Measurements from ENCODE around the gene NOP53. TPM values are rescaled to one million over a fixed set of nuclear protein-coding genes. Genes with fewer than 3 reads are reported as not detected.
A peak's percentile ranks its signal among the peaks of the same experiment; 100 is the strongest.
"Not testable (repeated sequence)": the region's sequence is repeated elsewhere in the genome, so short reads cannot be mapped to it uniquely, and the experiment has no call there.

The NOP53 gene
- total and polyA plus RNA-seq, 8 donors: 297 to 576 (median 392) TPM

- intact Hi-C loops (cut with DNase I): no loop called here
- TF ChIP-seq, protein P1, sequence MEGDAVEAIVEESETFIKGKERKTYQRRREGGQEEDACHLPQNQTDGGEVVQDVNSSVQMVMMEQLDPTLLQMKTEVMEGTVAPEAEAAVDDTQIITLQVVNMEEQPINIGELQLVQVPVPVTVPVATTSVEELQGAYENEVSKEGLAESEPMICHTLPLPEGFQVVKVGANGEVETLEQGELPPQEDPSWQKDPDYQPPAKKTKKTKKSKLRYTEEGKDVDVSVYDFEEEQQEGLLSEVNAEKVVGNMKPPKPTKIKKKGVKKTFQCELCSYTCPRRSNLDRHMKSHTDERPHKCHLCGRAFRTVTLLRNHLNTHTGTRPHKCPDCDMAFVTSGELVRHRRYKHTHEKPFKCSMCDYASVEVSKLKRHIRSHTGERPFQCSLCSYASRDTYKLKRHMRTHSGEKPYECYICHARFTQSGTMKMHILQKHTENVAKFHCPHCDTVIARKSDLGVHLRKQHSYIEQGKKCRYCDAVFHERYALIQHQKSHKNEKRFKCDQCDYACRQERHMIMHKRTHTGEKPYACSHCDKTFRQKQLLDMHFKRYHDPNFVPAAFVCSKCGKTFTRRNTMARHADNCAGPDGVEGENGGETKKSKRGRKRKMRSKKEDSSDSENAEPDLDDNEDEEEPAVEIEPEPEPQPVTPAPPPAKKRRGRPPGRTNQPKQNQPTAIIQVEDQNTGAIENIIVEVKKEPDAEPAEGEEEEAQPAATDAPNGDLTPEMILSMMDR (IDR thresholded peaks at IDR 0.05): no peak
- no peaks in the 10 kb centered on the region for H3K4me1 ChIP-seq
- H3K27me3 ChIP-seq: no peaks in the 10 kb centered on the region
- FAIRE-seq (no peak), ATAC-seq (no peak), DNase-seq (no peak)
- WGBS, 2 donors: 60 to 64% methylated on average over 3 of the region's 3 CpGs
- H3K36me3 ChIP-seq: no peaks in the 10 kb centered on the region
- no peak overlapping the region for H3K27ac ChIP-seq
- H3K9me3 ChIP-seq: no peaks in the 10 kb centered on the region
- no peak overlapping the region for H3K4me3 ChIP-seq
Observed at GRCh38 chr19:47769534-47769933, 24.2 kb downstream of the NOP53 start.

- ATAC-seq; H3K4me3 ChIP-seq; FAIRE-seq; intact Hi-C loops (cut with DNase I); H3K36me3 ChIP-seq; H3K27ac ChIP-seq; H3K27me3 ChIP-seq; DNase-seq; H3K9me3 ChIP-seq; H3K4me1 ChIP-seq: not testable (repeated sequence)
- WGBS, 2 donors: 81 to 82% methylated on average over 6 of the region's 6 CpGs
Observed at GRCh38 chr19:47771291-47771690, 25.9 kb downstream of the NOP53 start.

DNA sequence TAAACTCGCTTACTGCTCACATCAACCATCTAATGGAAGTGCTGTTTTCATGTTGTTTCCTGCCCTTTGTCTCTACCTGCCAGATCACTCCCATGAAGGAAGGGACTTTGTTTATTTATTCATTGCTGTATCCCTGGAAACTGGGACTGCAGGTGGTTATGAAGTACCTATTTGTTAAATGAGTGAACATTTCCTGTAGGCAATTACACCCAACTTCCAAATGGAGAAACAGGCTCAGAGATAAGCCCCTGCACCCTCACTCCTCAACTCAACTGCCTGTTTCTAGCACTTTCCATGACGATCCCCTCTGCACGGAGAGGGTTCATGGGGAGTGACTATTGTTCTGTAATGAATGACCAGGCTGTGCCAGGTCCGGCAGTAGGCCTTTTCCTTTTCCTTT lies 31.2 kb downstream of the NOP53 start:
- Histone ChIP-seq H3K9me3 (no peaks in the 10 kb centered on the region), H3K4me1 (peaks cover 0 to 23% (median 0%) of the 10 kb centered on the region in 3 donors), H3K27me3 (no peaks in the 10 kb centered on the region), H3K27ac (peak overlapping the region in 3 of 4 donors; percentile 46 to 98 (median 98)), H3K36me3 (no peaks in the 10 kb centered on the region), H3K4me3 (no peak overlapping the region)
- intact Hi-C loops (cut with DNase I): no loop called here
- 52 to 58% methylated on average over 4 of the region's 4 CpGs for WGBS, 2 donors
- peak in 3 of 4 donors; percentile 1 to 37 (median 27) for ATAC-seq
- no peak for DNase-seq
- TF ChIP-seq, protein P1 (IDR thresholded peaks at IDR 0.05): no peak
- peak; percentile 61 for FAIRE-seq

- Histone ChIP-seq H3K4me1 (peaks cover 0 to 23% (median 5%) of the 10 kb centered on the region in 3 donors), H3K27ac (peak overlapping the region; percentile 97 to 99 (median 98)), H3K4me3 (peak overlapping the region; percentile 74 to 89 (median 83))
- WGBS, 2 donors: 58 to 61% methylated on average over 23 of the region's 23 CpGs
- FAIRE-seq; H3K9me3 ChIP-seq; H3K36me3 ChIP-seq; ATAC-seq; DNase-seq; H3K27me3 ChIP-seq; intact Hi-C loops (cut with DNase I): not testable (repeated sequence)
Observed at GRCh38 chr19:47777245-47778048, 32.1 kb downstream of the NOP53 start.

DNA sequence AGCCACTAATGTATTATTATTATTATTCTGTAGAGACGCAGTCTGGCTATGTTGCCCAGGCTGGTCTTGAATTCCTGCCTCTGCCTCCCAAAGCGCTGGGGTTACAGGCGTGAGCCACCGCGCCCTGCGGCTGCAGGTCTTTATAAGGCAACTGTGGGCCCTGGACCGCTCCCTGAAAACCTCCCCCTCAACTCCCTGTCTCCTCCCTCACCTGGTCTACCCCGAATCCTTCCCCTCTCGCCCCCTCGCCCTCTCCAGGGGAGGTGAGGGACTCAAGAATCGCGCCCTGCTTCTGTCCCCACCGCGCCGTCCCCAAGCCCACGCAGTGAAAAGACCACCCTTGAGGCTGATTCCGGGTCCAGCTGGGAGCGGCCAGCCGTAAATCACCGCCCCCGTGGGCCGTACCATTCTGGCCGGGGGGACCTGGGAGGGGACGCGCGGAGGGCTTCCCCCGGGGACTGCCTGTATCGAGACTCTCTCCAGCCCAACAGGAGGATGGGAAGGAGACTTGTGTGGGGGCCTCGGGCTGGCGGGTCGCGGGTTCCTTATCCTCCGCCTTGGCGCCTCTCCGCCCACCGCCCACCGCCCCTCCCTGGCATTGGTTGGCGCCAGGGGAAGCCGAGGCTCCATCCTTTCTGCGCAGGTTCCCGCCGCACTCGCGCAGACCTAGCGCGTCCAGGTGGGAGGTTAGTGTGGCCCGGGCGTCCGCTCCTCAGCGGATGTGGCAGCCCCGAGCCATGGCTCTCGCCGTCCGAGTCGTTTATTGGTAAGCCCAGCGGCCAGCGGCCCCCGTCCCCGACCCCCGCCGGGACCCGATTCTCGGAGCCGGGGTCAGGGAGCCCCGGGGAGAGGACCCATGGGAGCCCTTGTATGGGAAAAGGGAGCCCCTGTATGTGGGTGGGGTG lies 33.0 kb downstream of the NOP53 start, which contains the start of gene SELENOW:
Gene SELENOW (plus strand): TSS at position 655 of the 905 bp plus-strand sequence. CDS start 83 bp downstream, at position 738.
- H3K4me1 ChIP-seq: peaks cover 0 to 23% (median 5%) of the 10 kb centered on the region in 3 donors
- DNase-seq: peak; percentile 74 to 92 (median 80)
- peak within 1 kb of the TSS; percentile 97 to 99 (median 98) for H3K27ac ChIP-seq
- TF ChIP-seq, protein P1 (IDR thresholded peaks at IDR 0.05): no peak
- no peaks in the 10 kb centered on the region for H3K9me3 ChIP-seq
- H3K4me3 ChIP-seq: peak within 1 kb of the TSS; percentile 74 to 89 (median 83)
- WGBS, 2 donors: 1% methylated on average over 57 to 63 of the region's 65 CpGs
- no peaks in the 10 kb centered on the region for H3K27me3 ChIP-seq
- ATAC-seq: peak; percentile 92 to 95 (median 93)
- FAIRE-seq: no peak
- intact Hi-C loops (cut with DNase I): no loop called here
- no peaks in the 10 kb centered on the region for H3K36me3 ChIP-seq

Data from pancreas (tissue), 10 donors.